ENCODE measurements around the gene FIBCD1. TPM values are rescaled to one million over a fixed set of nuclear protein-coding genes. Genes with fewer than 3 reads are reported as not detected.

FIBCD1 gene
- total RNA-seq, 6 experiments from 2014 or later = not detected

GRCh38 chr9:130975932-130976841 lies 37.1 kb upstream of the FIBCD1 start:
- Histone ChIP-seq H3K27me3 (no peaks in the 10 kb centered on the region), H3K36me3 (no peaks in the 10 kb centered on the region), H3K27ac (no peak overlapping the region), H3K4me3 (no peak overlapping the region), H3K9me3 (no peaks in the 10 kb centered on the region), H3K4me1 (no peaks in the 10 kb centered on the region)
- intact Hi-C loops (cut with DNase I) = no loop called here
- TF ChIP-seq CTCF (IDR thresholded peaks at IDR 0.05) (no peak), POLR2A (IDR thresholded peaks at IDR 0.05) (no peak)
- DNase-seq (no peak), ATAC-seq (no peak)
- 54% methylated on average over 3 of the region's 13 CpGs for WGBS (ENCODE audit: insufficient coverage, low coverage, low lambda C conversion rate, missing lambda C conversion rate)

- Histone ChIP-seq H3K4me3 (no peak overlapping the region), H3K36me3 (no peaks in the 10 kb centered on the region), H3K9me3 (no peaks in the 10 kb centered on the region), H3K27me3 (no peaks in the 10 kb centered on the region), H3K27ac (no peak overlapping the region), H3K4me1 (no peaks in the 10 kb centered on the region)
- DNase-seq = no peak
- intact Hi-C loops (cut with DNase I) = no loop called here
- WGBS (ENCODE audit: insufficient coverage, low coverage, low lambda C conversion rate, missing lambda C conversion rate) = 75% methylated on average over 5 of the region's 5 CpGs
- TF ChIP-seq CTCF (IDR thresholded peaks at IDR 0.05) = no peak
- no peak for TF ChIP-seq POLR2A (IDR thresholded peaks at IDR 0.05)
- no peak for ATAC-seq
These were observed 36.1 kb upstream of the FIBCD1 start for GRCh38 chr9:130975156-130975555.

- Histone ChIP-seq H3K27ac (no peak overlapping the region), H3K4me1 (no peaks in the 10 kb centered on the region), H3K9me3 (no peaks in the 10 kb centered on the region), H3K4me3 (no peak overlapping the region), H3K27me3 (no peaks in the 10 kb centered on the region), H3K36me3 (no peaks in the 10 kb centered on the region)
- DNase-seq = no peak
- WGBS (ENCODE audit: insufficient coverage, low coverage, low lambda C conversion rate, missing lambda C conversion rate) = 73% methylated on average over 2 of the region's 5 CpGs
- ATAC-seq = no peak
- no peak for TF ChIP-seq POLR2A (IDR thresholded peaks at IDR 0.05)
- TF ChIP-seq CTCF (IDR thresholded peaks at IDR 0.05) = no peak
- intact Hi-C loops (cut with DNase I) = no loop called here
These were observed 35.6 kb upstream of the FIBCD1 start for GRCh38 chr9:130974697-130975096.

GRCh38 chr9:130973686-130974281 lies 34.7 kb upstream of the FIBCD1 start:
- TF ChIP-seq CTCF (IDR thresholded peaks at IDR 0.05) = no peak
- TF ChIP-seq POLR2A (IDR thresholded peaks at IDR 0.05) = no peak
- DNase-seq (no peak), ATAC-seq (no peak)
- H3K36me3 ChIP-seq = no peaks in the 10 kb centered on the region
- intact Hi-C loops (cut with DNase I) = no loop called here
- H3K4me1 ChIP-seq = no peaks in the 10 kb centered on the region
- 39% methylated on average over 10 of the region's 21 CpGs for WGBS (ENCODE audit: insufficient coverage, low coverage, low lambda C conversion rate, missing lambda C conversion rate)
- H3K9me3 ChIP-seq = no peaks in the 10 kb centered on the region
- no peak overlapping the region for H3K4me3 ChIP-seq
- H3K27me3 ChIP-seq = no peaks in the 10 kb centered on the region
- no peak overlapping the region for H3K27ac ChIP-seq
